GM19023 (cell line): ENCODE data around the gene CDC23.
"Not testable (repeated sequence)": the region's sequence is repeated elsewhere in the genome, so short reads cannot be mapped to it uniquely, and the experiment has no call there.

Experiments
- ATAC-seq: cut with Tn5 transposase; IDR thresholded peaks from one replicate; pipeline ENCODE4 v1.9.1; 2021; ENCODE audit warnings: mild to moderate bottlenecking, moderate library complexity; ENCODE audit not compliant: unreplicated experiment

CDC23 gene

GRCh38 chr5:138143578-138143977, 69.5 kb downstream of the CDC23 start:
- not testable (repeated sequence) for ATAC-seq

GRCh38 chr5:138141734-138142133, 71.4 kb downstream of the CDC23 start:
- no peak for ATAC-seq

GRCh38 chr5:138140268-138140667, 72.9 kb downstream of the CDC23 start:
- ATAC-seq = no peak

GRCh38 chr5:138139781-138140090, 73.4 kb downstream of the CDC23 start:
- no peak for ATAC-seq

GRCh38 chr5:138138949-138139780, 74.0 kb downstream of the CDC23 start, which contains the start of gene NME5:
TSS of gene NME5 (minus strand) at chr5:138139428. CDS start at chr5:138138780, 648 bp downstream.
- ATAC-seq = no peak
